Nephron (organoid): Measurements from ENCODE around the gene DLGAP1.

Source experiments
- H3K27ac Mint-ChIP-seq, 3 experiments: 2 replicates each; pipeline ENCODE4 v1.8.0; 2020; ENCODE audit warnings: mixed read lengths in 3 of 3, mild to moderate bottlenecking in 2 of 3, moderate library complexity in 1 of 3
- H3K27me3 Mint-ChIP-seq: 2 replicates; pipeline ENCODE4 v1.8.0; 2021; ENCODE audit warnings: low read depth, mild to moderate bottlenecking, moderate library complexity, mixed read lengths
- H3K36me3 Mint-ChIP-seq: 2 replicates; pipeline ENCODE4 v1.8.0; 2020; ENCODE audit warnings: low read depth, mixed read lengths
- H3K4me1 Mint-ChIP-seq: 2 replicates; pipeline ENCODE4 v1.8.0; 2020; ENCODE audit warnings: mixed read lengths
- H3K4me3 Mint-ChIP-seq, 3 experiments: 2 replicates each; pipeline ENCODE4 v1.8.0; 2020; ENCODE audit warnings: mild to moderate bottlenecking in 3 of 3, mixed read lengths in 3 of 3, moderate library complexity in 2 of 3
- H3K9me3 Mint-ChIP-seq: 2 replicates; pipeline ENCODE4 v1.8.0; 2020; ENCODE audit warnings: mixed read lengths
- CTCF ChIP-seq, 3 experiments: fragments of 200-600 bp; sonication (generic); IDR thresholded peaks; one replicate each; pipeline ENCODE4 v1.5.0; 2021; ENCODE audit warnings: antibody characterized with exemption in 3 of 3; ENCODE audit not compliant: unreplicated experiment in 3 of 3

The DLGAP1 gene

GRCh38 chr18:3452750-3453539 lies 1002.2 kb downstream of the DLGAP1 start:
- H3K9me3 Mint-ChIP-seq: no peaks in the 10 kb centered on the region
- H3K36me3 Mint-ChIP-seq: peaks cover 23% of the 10 kb centered on the region
- TF ChIP-seq CTCF (IDR thresholded peaks at IDR 0.05; ENCODE audit: unreplicated experiment in 3 of 3): no peak
- peak overlapping the region; percentile 99 for H3K27ac Mint-ChIP-seq
- no peaks in the 10 kb centered on the region for H3K27me3 Mint-ChIP-seq
- peaks cover 48% of the 10 kb centered on the region for H3K4me1 Mint-ChIP-seq
- H3K4me3 Mint-ChIP-seq: peak overlapping the region; percentile 96 to 99 (median 99)

GRCh38 chr18:3451989-3452749 lies 1002.9 kb downstream of the DLGAP1 start:
- no peak for TF ChIP-seq CTCF (IDR thresholded peaks at IDR 0.05; ENCODE audit: unreplicated experiment in 3 of 3)
- Mint-ChIP-seq H3K9me3 (no peaks in the 10 kb centered on the region), H3K4me3 (peak overlapping the region; percentile 96 to 99 (median 99)), H3K27ac (peak overlapping the region; percentile 99 to 100 (median 99)), H3K36me3 (peaks cover 15% of the 10 kb centered on the region), H3K27me3 (no peaks in the 10 kb centered on the region), H3K4me1 (peaks cover 46% of the 10 kb centered on the region)

GRCh38 chr18:3451183-3451988 lies 1003.7 kb downstream of the DLGAP1 start:
- peaks cover 7% of the 10 kb centered on the region for H3K36me3 Mint-ChIP-seq
- peak overlapping the region; percentile 99 to 100 (median 99) for H3K27ac Mint-ChIP-seq
- peaks cover 46% of the 10 kb centered on the region for H3K4me1 Mint-ChIP-seq
- H3K27me3 Mint-ChIP-seq: no peaks in the 10 kb centered on the region
- TF ChIP-seq CTCF (IDR thresholded peaks at IDR 0.05; ENCODE audit: unreplicated experiment in 3 of 3): no peak
- H3K4me3 Mint-ChIP-seq: peak overlapping the region; percentile 96 to 99 (median 99)
- H3K9me3 Mint-ChIP-seq: no peaks in the 10 kb centered on the region

- Mint-ChIP-seq H3K9me3 (no peaks in the 10 kb centered on the region), H3K4me1 (peaks cover 41% of the 10 kb centered on the region), H3K4me3 (peak overlapping the region; percentile 96 to 99 (median 99)), H3K27ac (peak overlapping the region; percentile 99 to 100 (median 99)), H3K36me3 (peaks cover 2% of the 10 kb centered on the region), H3K27me3 (no peaks in the 10 kb centered on the region)
- TF ChIP-seq CTCF (IDR thresholded peaks at IDR 0.05; ENCODE audit: unreplicated experiment in 3 of 3): no peak
These were observed 1004.3 kb downstream of the DLGAP1 start for GRCh38 chr18:3450799-3451182.

GRCh38 chr18:3450012-3450798 lies 1004.9 kb downstream of the DLGAP1 start, which contains the start of gene TGIF1:
Gene TGIF1 (plus strand): TSS chr18:3450172. CDS start chr18:3450490, 318 bp downstream.
- H3K27ac Mint-ChIP-seq: peak within 1 kb of the TSS; percentile 99 to 100 (median 99)
- no peaks in the 10 kb centered on the region for H3K36me3 Mint-ChIP-seq
- peak within 1 kb of the TSS; percentile 96 to 100 (median 99) for H3K4me3 Mint-ChIP-seq
- no peak for TF ChIP-seq CTCF (IDR thresholded peaks at IDR 0.05; ENCODE audit: unreplicated experiment in 3 of 3)
- no peaks in the 10 kb centered on the region for H3K27me3 Mint-ChIP-seq
- H3K9me3 Mint-ChIP-seq: no peaks in the 10 kb centered on the region
- H3K4me1 Mint-ChIP-seq: peaks cover 35% of the 10 kb centered on the region
